Measurements from ENCODE around the gene PKP4. TPM values are rescaled to one million over a fixed set of nuclear protein-coding genes. Genes with fewer than 3 reads are reported as not detected.

The PKP4 gene
- total RNA-seq, 4 donors from 2014 or later = 64.1 to 152 (median 90.2) TPM

GRCh38 chr2:158519481-158519880 is 62.7 kb downstream of the PKP4 start:
- WGBS = 92% methylated on average over 2 of the region's 2 CpGs
- Histone ChIP-seq H3K4me1 (peaks cover 10% of the 10 kb centered on the region), H3K4me3 (no peak overlapping the region), H3K27me3 (no peaks in the 10 kb centered on the region), H3K36me3 (no peaks in the 10 kb centered on the region), H3K9me3 (no peaks in the 10 kb centered on the region), H3K27ac (no peak overlapping the region)
- no peak for DNase-seq (ENCODE audit: low spot score in 2 of 2)
- no peak for TF ChIP-seq EP300 (IDR thresholded peaks at IDR 0.05)
- TF ChIP-seq POLR2A (IDR thresholded peaks at IDR 0.05) = no peak
- no peak for TF ChIP-seq POLR2AphosphoS5 (IDR thresholded peaks at IDR 0.05)
- no peak for TF ChIP-seq CTCF (IDR thresholded peaks at IDR 0.05)

DNA sequence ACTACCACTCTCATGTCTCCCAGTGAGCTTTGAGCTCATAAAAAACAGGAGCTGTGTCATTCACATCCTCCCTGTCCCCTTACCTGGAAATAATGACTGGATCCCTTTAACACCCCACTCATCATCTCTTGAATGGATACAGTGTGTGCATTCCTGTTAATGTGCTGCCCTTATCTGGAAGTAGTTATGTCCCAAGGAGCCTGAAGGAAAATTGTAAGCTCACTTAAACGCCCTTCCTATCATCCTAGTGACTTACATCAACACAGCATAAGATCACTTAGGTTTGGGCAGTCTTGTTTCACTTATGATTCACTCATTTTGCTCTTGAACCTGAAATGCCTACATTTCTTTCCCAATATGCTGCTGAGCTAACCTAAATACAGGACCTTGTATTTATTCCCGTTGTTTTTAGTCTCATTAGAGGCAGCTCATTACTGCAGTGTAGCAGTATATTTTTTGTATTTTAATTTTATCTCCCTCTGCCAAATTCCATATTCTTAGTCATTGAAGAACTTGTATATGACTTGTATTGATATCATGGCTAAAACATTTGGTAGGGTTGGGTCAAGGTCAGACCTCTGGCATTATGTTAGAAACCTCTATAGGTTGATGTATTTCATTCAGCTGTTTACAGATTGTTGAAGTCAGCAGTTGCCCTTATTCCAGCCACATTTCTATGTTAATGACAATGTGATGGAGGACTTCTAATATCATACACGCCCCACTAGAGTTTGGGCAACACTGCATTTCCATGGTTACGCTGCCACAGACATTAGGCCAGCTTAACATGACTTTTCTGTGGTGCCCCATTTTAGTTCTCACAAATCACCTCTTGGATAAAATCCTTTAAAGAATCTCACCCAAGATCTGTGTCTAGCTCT is 72.9 kb downstream of the PKP4 start:
- no peak for DNase-seq (ENCODE audit: low spot score in 2 of 2)
- Histone ChIP-seq H3K27ac (no peak overlapping the region), H3K9me3 (no peaks in the 10 kb centered on the region), H3K36me3 (peaks cover 7% of the 10 kb centered on the region), H3K4me3 (no peak overlapping the region), H3K4me1 (no peaks in the 10 kb centered on the region), H3K27me3 (no peaks in the 10 kb centered on the region)
- 85% methylated on average over 4 of the region's 4 CpGs for WGBS
- no peak for TF ChIP-seq EP300 (IDR thresholded peaks at IDR 0.05)
- no peak for TF ChIP-seq CTCF (IDR thresholded peaks at IDR 0.05)
- no peak for TF ChIP-seq POLR2AphosphoS5 (IDR thresholded peaks at IDR 0.05)
- no peak for TF ChIP-seq POLR2A (IDR thresholded peaks at IDR 0.05)

DNA sequence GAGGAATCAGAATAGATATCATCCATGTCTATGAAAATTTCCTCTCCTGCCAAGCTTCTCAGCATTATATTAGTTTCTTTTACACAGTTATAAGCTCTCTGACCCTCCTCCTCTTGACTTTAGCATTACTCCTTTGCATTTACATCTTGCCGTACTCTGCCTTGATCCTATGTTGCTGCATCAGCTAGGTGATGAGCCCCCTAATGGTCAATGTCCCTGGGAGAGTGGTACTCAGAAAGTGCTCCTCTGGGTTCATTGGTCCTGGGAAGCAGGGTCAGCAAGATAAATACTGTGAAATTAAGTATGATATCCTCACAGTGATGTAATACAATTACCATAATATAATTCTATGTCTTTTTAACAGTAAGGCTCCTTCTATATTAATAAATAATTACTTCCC is 74.1 kb downstream of the PKP4 start:
- Histone ChIP-seq H3K27me3 (no peaks in the 10 kb centered on the region), H3K9me3 (no peaks in the 10 kb centered on the region), H3K36me3 (peaks cover 13% of the 10 kb centered on the region), H3K4me3 (no peak overlapping the region), H3K4me1 (no peaks in the 10 kb centered on the region), H3K27ac (no peak overlapping the region)
- TF ChIP-seq POLR2AphosphoS5 (IDR thresholded peaks at IDR 0.05) = no peak
- TF ChIP-seq POLR2A (IDR thresholded peaks at IDR 0.05) = no peak
- TF ChIP-seq CTCF (IDR thresholded peaks at IDR 0.05) = no peak
- no peak for TF ChIP-seq EP300 (IDR thresholded peaks at IDR 0.05)
- WGBS = 96% methylated on average over 1 of the region's 1 CpG
- no peak for DNase-seq (ENCODE audit: low spot score in 2 of 2)

DNA sequence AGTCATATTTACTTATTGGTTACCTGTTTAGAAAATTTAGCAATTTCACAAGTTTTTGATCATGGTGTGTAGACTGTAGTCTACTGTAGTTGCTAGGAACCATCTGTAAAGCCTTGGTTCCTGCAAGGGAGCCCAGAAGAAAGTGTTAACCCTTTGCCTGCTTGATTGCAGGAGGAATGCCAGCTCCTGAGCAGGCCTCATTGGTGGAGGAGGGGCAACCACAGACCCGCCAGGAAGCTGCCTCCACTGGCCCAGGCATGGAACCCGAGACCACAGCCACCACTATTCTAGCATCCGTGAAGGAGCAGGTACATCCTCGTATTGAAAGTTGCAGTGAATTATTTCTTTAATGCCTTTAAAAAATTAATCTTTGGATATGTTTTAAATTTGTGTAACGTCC is 76.3 kb downstream of the PKP4 start:
- TF ChIP-seq POLR2AphosphoS5 (IDR thresholded peaks at IDR 0.05) = no peak
- TF ChIP-seq CTCF (IDR thresholded peaks at IDR 0.05) = no peak
- no peak for TF ChIP-seq EP300 (IDR thresholded peaks at IDR 0.05)
- TF ChIP-seq POLR2A (IDR thresholded peaks at IDR 0.05) = no peak
- no peaks in the 10 kb centered on the region for H3K4me1 ChIP-seq
- no peak overlapping the region for H3K27ac ChIP-seq
- H3K9me3 ChIP-seq = no peaks in the 10 kb centered on the region
- no peak for DNase-seq (ENCODE audit: low spot score in 2 of 2)
- 94% methylated on average over 5 of the region's 5 CpGs for WGBS
- H3K36me3 ChIP-seq = peaks cover 15% of the 10 kb centered on the region
- H3K27me3 ChIP-seq = no peaks in the 10 kb centered on the region
- H3K4me3 ChIP-seq = no peak overlapping the region

GRCh38 chr2:158539176-158540005 is 82.6 kb downstream of the PKP4 start:
- H3K4me3 ChIP-seq = no peak overlapping the region
- WGBS = 69% methylated on average over 3 of the region's 3 CpGs
- peaks cover 8% of the 10 kb centered on the region for H3K36me3 ChIP-seq
- H3K9me3 ChIP-seq = no peaks in the 10 kb centered on the region
- peaks cover 13% of the 10 kb centered on the region for H3K4me1 ChIP-seq
- TF ChIP-seq EP300 (IDR thresholded peaks at IDR 0.05) = no peak
- TF ChIP-seq POLR2AphosphoS5 (IDR thresholded peaks at IDR 0.05) = no peak
- TF ChIP-seq POLR2A (IDR thresholded peaks at IDR 0.05) = no peak
- TF ChIP-seq CTCF (IDR thresholded peaks at IDR 0.05) = no peak
- H3K27ac ChIP-seq = no peak overlapping the region
- H3K27me3 ChIP-seq = no peaks in the 10 kb centered on the region
- DNase-seq (ENCODE audit: low spot score in 2 of 2) = no peak
